Measurements from ENCODE around the gene ULBP2. TPM values are rescaled to one million over a fixed set of nuclear protein-coding genes. Genes with fewer than 3 reads are reported as not detected.
"Not testable (repeated sequence)": the region's sequence is repeated elsewhere in the genome, so short reads cannot be mapped to it uniquely, and the experiment has no call there.

ULBP2 gene
- total RNA-seq, 1 experiment from 2014 or later = 0.56 TPM

DNA sequence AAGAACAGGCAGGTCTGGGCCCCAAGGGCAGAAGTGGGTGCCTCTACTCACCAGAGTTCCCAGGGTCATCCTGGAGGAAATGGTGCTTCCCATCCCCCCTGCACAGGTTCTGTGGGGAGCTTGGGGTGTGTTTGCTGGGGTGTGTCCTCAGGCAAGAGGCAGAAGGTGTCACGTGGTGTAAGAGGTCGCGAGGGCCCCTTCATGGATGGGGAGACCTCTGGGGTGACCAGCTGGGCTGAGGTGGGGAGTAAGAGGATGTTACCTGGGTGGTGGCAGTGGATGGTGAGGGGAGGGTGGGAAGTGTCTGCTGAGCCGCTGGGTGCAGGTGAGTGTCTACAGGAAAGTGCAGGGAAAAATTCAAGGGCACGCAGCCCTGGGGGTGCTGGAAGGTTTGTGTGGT, 19.7 kb upstream of the ULBP2 start:
- DNase-seq; H3K27ac ChIP-seq (ENCODE audit: low read length); H3K4me3 ChIP-seq (ENCODE audit: low read length); H4K20me1 ChIP-seq (ENCODE audit: insufficient read depth, low read depth, low read length); H2AFZ ChIP-seq (ENCODE audit: low read length); H3K79me2 ChIP-seq (ENCODE audit: low read length); H3K36me3 ChIP-seq (ENCODE audit: insufficient read depth, low read length); H3K9me2 ChIP-seq (replicated peaks; ENCODE audit: insufficient read depth, low read length); H3K9ac ChIP-seq (ENCODE audit: low read length); H3K27me3 ChIP-seq (ENCODE audit: low read length); H3K4me2 ChIP-seq (ENCODE audit: low read depth, low read length, poor library complexity, severe bottlenecking); H3K9me3 ChIP-seq (ENCODE audit: low read length): not testable (repeated sequence)
- peaks cover 15% of the 10 kb centered on the region for H3K4me1 ChIP-seq (ENCODE audit: low read length)

DNA sequence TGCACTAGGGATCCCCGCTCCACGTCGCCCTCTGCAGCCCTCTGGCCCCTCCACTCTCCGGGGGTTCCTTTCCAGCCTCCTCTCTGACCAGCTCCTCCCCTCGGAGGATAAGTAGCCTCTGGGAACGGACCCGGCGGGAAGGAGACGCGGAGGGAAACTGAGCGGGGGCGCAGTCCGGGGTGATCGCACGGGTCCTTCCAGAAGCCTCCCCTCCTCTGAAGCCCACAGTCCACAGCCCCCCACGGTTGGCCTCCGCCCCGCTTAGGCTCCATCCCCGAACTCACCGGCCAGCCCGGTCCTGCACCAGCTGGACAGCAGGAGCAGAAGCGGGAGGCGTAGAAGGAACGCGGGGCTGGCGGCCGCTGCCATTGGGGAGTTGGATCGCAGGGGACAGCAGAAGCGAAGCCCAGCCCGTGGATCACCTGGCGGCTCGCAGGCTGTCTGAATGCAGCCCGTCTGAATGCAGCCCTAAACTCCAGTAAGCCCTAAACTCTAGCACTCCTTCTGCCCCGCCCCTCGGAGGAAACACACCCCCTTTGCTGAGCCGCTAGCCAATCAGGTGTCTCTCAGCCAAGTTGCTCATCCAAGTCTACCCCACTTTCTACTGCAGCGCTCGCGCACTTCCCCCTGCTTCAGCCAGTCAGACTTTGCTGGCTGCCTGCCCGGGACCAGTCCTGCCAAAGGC, 19.0 kb upstream of the ULBP2 start, which contains the start of gene RAET1G:
Gene RAET1G, minus strand, starts transcription at position 480 of the 685 bp plus-strand sequence. Its CDS starts 111 bp downstream, at position 369.
- Histone ChIP-seq H3K4me3 (ENCODE audit: low read length) (peak within 1 kb of the TSS; percentile 51; the same call in 1 of the 2 replicates), H3K9me3 (ENCODE audit: low read length) (no peaks in the 10 kb centered on the region), H3K36me3 (ENCODE audit: insufficient read depth, low read length) (no peaks in the 10 kb centered on the region), H4K20me1 (ENCODE audit: insufficient read depth, low read depth, low read length) (0 out of 2 replicates have a peak, but pooled peaks cover 2% of the 10 kb centered on the region), H3K27ac (ENCODE audit: low read length) (no peak within 1 kb of the TSS), H3K9ac (ENCODE audit: low read length) (0 out of 2 replicates have a peak within 1 kb of the TSS, but pooled peaks have one; percentile 32), H3K4me2 (ENCODE audit: low read depth, low read length, poor library complexity, severe bottlenecking) (peak within 1 kb of the TSS; percentile 69), H3K79me2 (ENCODE audit: low read length) (no peaks in the 10 kb centered on the region), H3K9me2 (replicated peaks; ENCODE audit: insufficient read depth, low read length) (no peaks in the 10 kb centered on the region), H3K4me1 (ENCODE audit: low read length) (peaks cover 15% of the 10 kb centered on the region), H2AFZ (ENCODE audit: low read length) (no peak within 1 kb of the TSS; the same call in 1 of the 2 replicates), H3K27me3 (ENCODE audit: low read length) (no peaks in the 10 kb centered on the region)
- peak; percentile 95 for DNase-seq

DNA sequence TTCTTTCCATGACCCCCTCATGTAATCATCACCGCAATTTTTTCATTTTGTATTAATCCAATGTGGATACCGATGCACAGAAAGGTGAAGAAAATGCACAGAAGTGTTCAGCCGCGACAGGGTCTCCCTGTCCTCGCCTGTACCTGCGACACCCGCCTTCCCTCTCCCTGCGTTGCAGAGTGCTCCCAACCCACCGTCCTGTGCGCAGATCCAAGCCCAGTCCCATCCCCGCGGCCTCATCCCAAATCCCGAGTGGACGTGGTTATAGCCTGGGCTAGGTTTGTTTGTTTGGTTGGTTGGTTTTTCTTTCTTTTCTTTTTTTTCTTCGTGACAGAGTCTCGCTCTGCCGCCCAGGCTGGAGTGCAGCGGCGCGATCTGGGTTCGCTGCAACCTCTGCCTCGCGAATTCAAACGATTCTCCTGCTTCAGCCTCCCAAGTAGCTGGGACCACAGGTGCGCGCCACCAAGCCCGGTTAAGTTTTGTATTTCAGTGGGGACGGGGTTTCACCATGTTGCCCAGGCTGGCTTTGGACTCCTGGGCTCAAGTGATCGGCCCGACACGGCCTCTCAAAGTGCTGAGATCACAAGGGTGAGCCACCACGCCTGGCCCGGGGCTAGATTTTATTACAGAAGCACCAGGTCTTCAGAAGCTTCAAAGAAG, 18.4 kb upstream of the ULBP2 start:
- Histone ChIP-seq H3K79me2 (ENCODE audit: low read length) (no peaks in the 10 kb centered on the region), H3K4me3 (ENCODE audit: low read length) (peak overlapping the region; percentile 34; the same call in 1 of the 2 replicates), H3K4me2 (ENCODE audit: low read depth, low read length, poor library complexity, severe bottlenecking) (peak overlapping the region; percentile 69), H3K27me3 (ENCODE audit: low read length) (no peaks in the 10 kb centered on the region), H3K36me3 (ENCODE audit: insufficient read depth, low read length) (no peaks in the 10 kb centered on the region), H3K27ac (ENCODE audit: low read length) (no peak overlapping the region), H4K20me1 (ENCODE audit: insufficient read depth, low read depth, low read length) (0 out of 2 replicates have a peak, but pooled peaks cover 2% of the 10 kb centered on the region), H3K9me2 (replicated peaks; ENCODE audit: insufficient read depth, low read length) (no peaks in the 10 kb centered on the region), H3K9ac (ENCODE audit: low read length) (no peak overlapping the region), H3K4me1 (ENCODE audit: low read length) (peaks cover 15% of the 10 kb centered on the region), H3K9me3 (ENCODE audit: low read length) (no peaks in the 10 kb centered on the region), H2AFZ (ENCODE audit: low read length) (no peak overlapping the region; the same call in 1 of the 2 replicates)
- no peak for DNase-seq

DNA sequence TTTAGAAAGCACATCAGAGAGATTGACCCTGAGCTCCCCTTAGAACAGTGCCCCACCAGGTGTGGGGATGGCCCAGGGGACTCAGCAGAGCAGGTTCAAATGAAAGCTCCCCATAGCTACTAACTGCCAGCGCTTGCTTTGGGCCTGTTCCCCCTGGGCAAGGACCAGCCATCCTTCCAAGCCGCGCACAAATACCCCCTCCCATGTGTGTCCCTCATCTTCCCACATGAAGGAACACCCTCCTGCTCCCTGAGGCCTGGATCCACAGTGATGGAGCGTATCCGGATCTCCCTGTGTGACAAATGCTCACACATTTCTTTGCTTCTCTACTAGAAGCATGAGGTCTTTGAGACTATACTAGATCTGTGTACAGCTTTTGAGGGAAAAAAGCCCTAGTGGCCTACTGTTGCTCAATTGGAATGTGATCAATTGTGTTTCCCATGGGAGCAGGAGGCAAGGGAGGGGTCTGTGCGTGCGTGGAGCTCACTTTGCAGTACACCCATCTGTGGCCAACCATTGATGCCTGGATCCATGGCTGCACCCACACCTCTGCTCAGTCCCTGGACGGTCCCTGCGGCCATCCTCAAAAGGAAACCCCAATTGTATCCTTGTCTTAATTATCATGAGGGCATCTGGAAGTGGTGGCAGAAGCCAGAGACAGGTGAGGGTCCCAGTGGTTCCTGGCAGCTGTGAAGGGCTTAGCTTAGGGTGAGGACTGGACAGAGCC, 17.4 kb upstream of the ULBP2 start:
- H3K27me3 ChIP-seq (ENCODE audit: low read length) = no peaks in the 10 kb centered on the region
- no peaks in the 10 kb centered on the region for H3K9me2 ChIP-seq (replicated peaks; ENCODE audit: insufficient read depth, low read length)
- H4K20me1 ChIP-seq (ENCODE audit: insufficient read depth, low read depth, low read length) = 0 out of 2 replicates have a peak, but pooled peaks cover 2% of the 10 kb centered on the region
- H3K4me2 ChIP-seq (ENCODE audit: low read depth, low read length, poor library complexity, severe bottlenecking) = no peak overlapping the region
- DNase-seq = peak; percentile 37
- H3K27ac ChIP-seq (ENCODE audit: low read length) = no peak overlapping the region
- H3K4me3 ChIP-seq (ENCODE audit: low read length) = no peak overlapping the region
- no peaks in the 10 kb centered on the region for H3K79me2 ChIP-seq (ENCODE audit: low read length)
- H3K36me3 ChIP-seq (ENCODE audit: insufficient read depth, low read length) = no peaks in the 10 kb centered on the region
- H2AFZ ChIP-seq (ENCODE audit: low read length) = no peak overlapping the region
- H3K9ac ChIP-seq (ENCODE audit: low read length) = no peak overlapping the region
- H3K4me1 ChIP-seq (ENCODE audit: low read length) = peaks cover 15% of the 10 kb centered on the region
- H3K9me3 ChIP-seq (ENCODE audit: low read length) = no peaks in the 10 kb centered on the region

DNA sequence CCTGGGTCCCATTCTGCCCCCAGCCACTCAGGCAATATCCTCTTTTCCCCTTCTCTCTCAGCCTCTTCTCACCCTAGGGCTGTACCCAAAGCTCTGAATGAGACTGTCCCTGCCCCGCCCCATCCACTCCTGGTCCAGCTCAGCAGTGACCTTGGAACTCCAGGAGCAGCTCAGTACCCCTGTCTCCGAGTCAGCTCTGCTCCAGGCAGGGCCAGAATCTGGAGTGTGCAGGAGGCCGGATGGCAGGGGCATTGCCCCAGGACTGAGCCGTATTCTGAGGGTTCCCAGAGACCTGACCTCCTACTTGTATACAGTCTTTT, 16.9 kb upstream of the ULBP2 start:
- H3K27me3 ChIP-seq (ENCODE audit: low read length) = no peaks in the 10 kb centered on the region
- H3K9me2 ChIP-seq (replicated peaks; ENCODE audit: insufficient read depth, low read length) = no peaks in the 10 kb centered on the region
- no peak overlapping the region for H3K4me3 ChIP-seq (ENCODE audit: low read length)
- H3K27ac ChIP-seq (ENCODE audit: low read length) = no peak overlapping the region
- no peak overlapping the region for H3K9ac ChIP-seq (ENCODE audit: low read length)
- no peak overlapping the region for H3K4me2 ChIP-seq (ENCODE audit: low read depth, low read length, poor library complexity, severe bottlenecking)
- no peaks in the 10 kb centered on the region for H3K36me3 ChIP-seq (ENCODE audit: insufficient read depth, low read length)
- no peak overlapping the region for H2AFZ ChIP-seq (ENCODE audit: low read length)
- H4K20me1 ChIP-seq (ENCODE audit: insufficient read depth, low read depth, low read length) = 0 out of 2 replicates have a peak, but pooled peaks cover 2% of the 10 kb centered on the region
- no peaks in the 10 kb centered on the region for H3K9me3 ChIP-seq (ENCODE audit: low read length)
- H3K79me2 ChIP-seq (ENCODE audit: low read length) = no peaks in the 10 kb centered on the region
- peaks cover 15% of the 10 kb centered on the region for H3K4me1 ChIP-seq (ENCODE audit: low read length)
- DNase-seq = peak; percentile 26

DNA sequence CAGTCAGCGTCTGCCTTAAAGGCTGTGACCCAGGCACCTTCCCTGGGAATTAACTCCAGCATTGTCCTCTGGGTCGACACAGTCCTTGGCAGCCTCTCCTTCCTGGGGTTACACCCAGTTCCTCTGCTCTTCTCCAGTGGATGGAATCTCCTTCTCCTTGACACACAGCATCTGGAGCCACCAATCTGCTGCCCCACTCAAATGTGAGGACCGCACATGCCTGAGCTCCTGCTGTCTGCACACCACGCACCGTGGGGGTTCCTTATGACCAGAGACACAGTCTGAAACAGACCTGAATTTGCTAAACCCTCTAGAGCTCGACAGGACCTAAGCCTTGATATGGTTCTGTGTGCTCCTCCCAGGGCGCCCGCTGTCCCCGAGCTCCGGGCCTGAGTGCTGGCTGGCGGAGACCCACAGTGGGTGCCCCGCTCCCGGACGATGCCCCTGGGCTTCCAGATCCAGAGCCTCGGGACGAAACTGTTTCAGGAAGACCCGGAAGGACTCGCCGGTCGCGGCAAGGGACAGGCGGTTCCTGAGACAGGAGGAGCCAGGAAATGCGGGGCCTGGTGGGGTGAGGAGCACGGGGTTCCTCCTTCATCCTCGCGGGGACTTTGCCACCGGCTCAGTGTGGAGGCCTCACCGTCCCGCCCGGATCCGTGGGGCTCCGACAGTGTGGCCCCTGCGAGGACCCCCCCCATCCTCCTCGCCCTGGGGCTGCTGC, 16.4 kb upstream of the ULBP2 start:
- Histone ChIP-seq H3K9me2 (replicated peaks; ENCODE audit: insufficient read depth, low read length) (no peaks in the 10 kb centered on the region), H3K9me3 (ENCODE audit: low read length) (no peaks in the 10 kb centered on the region), H3K27ac (ENCODE audit: low read length) (no peak overlapping the region), H3K4me1 (ENCODE audit: low read length) (peaks cover 15% of the 10 kb centered on the region), H2AFZ (ENCODE audit: low read length) (no peak overlapping the region), H3K9ac (ENCODE audit: low read length) (no peak overlapping the region), H4K20me1 (ENCODE audit: insufficient read depth, low read depth, low read length) (0 out of 2 replicates have a peak, but pooled peaks cover 2% of the 10 kb centered on the region), H3K4me2 (ENCODE audit: low read depth, low read length, poor library complexity, severe bottlenecking) (no peak overlapping the region), H3K79me2 (ENCODE audit: low read length) (no peaks in the 10 kb centered on the region), H3K27me3 (ENCODE audit: low read length) (no peaks in the 10 kb centered on the region), H3K36me3 (ENCODE audit: insufficient read depth, low read length) (no peaks in the 10 kb centered on the region), H3K4me3 (ENCODE audit: low read length) (no peak overlapping the region)
- peak; percentile 29 for DNase-seq

DNA sequence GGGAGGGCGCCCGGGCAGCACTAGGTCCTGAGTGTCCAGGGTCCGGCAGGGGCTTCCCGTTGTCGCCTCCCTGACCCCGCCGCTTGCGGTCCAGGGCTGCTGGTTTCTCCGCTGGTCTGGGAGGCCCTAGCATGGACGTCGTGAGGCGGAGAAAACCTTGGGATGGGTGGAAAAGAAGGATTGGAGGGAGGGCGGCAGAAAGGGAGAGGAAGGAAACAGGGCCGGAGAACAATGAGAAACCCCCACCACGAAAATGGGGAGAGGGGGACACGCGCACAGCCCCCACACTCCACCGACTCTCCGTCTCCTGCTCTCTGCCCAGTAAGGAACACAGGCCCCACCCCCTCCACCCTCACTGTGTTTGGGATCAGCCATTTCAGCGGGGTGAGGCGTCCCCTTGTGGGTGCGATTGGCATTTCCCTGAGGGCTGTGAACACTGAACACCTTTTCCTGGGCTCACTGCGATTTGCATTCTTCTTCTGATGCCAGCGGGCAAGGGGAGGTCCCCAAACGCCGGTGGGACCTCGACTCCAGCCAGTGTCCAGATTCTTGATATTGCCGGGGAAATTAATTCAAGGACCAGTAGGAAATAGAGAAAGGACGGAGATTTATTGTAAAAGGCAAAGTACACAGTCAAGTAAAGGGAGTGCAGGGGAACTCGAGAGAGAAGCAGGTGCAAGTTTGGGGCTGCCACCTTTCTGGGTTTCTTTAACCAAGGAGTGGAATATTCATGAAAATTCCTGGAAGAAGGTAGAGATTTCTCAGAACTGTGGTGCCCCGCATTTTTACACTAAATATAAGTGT, 15.6 kb upstream of the ULBP2 start:
- no peaks in the 10 kb centered on the region for H3K27me3 ChIP-seq (ENCODE audit: low read length)
- H3K4me2 ChIP-seq (ENCODE audit: low read depth, low read length, poor library complexity, severe bottlenecking) = peak overlapping the region; percentile 50
- H3K36me3 ChIP-seq (ENCODE audit: insufficient read depth, low read length) = no peaks in the 10 kb centered on the region
- H3K9me2 ChIP-seq (replicated peaks; ENCODE audit: insufficient read depth, low read length) = no peaks in the 10 kb centered on the region
- H3K4me1 ChIP-seq (ENCODE audit: low read length) = peaks cover 15% of the 10 kb centered on the region
- no peaks in the 10 kb centered on the region for H3K79me2 ChIP-seq (ENCODE audit: low read length)
- H3K9ac ChIP-seq (ENCODE audit: low read length) = no peak overlapping the region
- 0 out of 2 replicates have a peak, but pooled peaks cover 2% of the 10 kb centered on the region for H4K20me1 ChIP-seq (ENCODE audit: insufficient read depth, low read depth, low read length)
- no peak overlapping the region for H3K4me3 ChIP-seq (ENCODE audit: low read length)
- H3K9me3 ChIP-seq (ENCODE audit: low read length) = no peaks in the 10 kb centered on the region
- no peak overlapping the region for H2AFZ ChIP-seq (ENCODE audit: low read length)
- no peak overlapping the region for H3K27ac ChIP-seq (ENCODE audit: low read length)
- peak; percentile 90 for DNase-seq

All from Karpas-422 (cell line).